ENCODE results near the gene CHCT1.
"Not testable (repeated sequence)": the region's sequence is repeated elsewhere in the genome, so short reads cannot be mapped to it uniquely, and the experiment has no call there.

The CHCT1 gene

DNA sequence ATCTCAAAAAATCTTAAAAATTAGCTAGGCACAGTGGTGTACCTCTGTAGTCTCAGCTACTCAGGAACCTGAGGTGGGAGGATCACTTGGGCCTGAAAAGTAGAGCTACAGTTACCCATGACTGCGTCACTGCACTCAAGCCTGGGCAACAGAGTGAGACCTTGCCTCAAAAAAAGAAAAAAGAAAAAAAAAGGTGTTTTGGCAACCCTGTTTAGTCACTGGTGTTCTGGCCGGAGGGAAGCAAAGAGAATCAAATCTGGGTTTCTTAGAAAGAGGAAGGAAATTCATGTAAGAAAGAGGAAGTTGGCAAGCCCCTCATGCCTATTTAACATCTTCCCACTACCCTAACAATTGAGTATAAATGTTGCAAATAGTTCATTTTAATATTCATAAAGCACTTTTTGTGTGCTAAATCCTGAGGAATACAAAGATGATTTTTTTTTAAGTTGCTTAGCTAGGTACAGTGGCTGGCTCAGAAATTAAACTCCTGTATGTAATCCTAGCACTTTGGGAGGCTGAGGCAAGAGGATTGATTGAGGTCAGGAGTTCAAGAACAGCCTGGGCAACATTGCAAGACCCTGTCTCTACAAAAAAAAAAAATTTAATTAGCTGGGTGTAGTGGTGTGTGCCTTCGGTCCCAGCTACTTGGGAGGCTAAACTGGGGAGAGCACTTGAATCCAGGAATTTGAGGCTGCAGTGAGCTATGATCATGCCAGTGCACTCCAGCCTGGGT lies 23.9 kb upstream of the CHCT1 start:
- H3K27ac ChIP-seq (ENCODE audit: low read depth, low read length), result no peak overlapping the region
- no peak overlapping the region for H3K4me3 ChIP-seq (ENCODE audit: low read depth in 1 of 2, low read length in 2 of 2)
- H3K9ac ChIP-seq (ENCODE audit: low read depth in 1 of 2, low read length in 2 of 2), result no peak overlapping the region
- no peaks in the 10 kb centered on the region for H3K27me3 ChIP-seq (ENCODE audit: control insufficient read depth in 1 of 2, insufficient read depth in 2 of 2, low read length in 2 of 2)
- H3K36me3 ChIP-seq (ENCODE audit: control insufficient read depth in 1 of 2, insufficient read depth in 2 of 2, low read length in 2 of 2), result no peaks in the 10 kb centered on the region
- H3K9me3 ChIP-seq (ENCODE audit: control insufficient read depth in 1 of 2, low read length in 2 of 2), result no peaks in the 10 kb centered on the region
- H3K4me1 ChIP-seq (ENCODE audit: control insufficient read depth in 1 of 2, insufficient read depth in 2 of 2, low read length in 2 of 2), result no peaks in the 10 kb centered on the region

DNA sequence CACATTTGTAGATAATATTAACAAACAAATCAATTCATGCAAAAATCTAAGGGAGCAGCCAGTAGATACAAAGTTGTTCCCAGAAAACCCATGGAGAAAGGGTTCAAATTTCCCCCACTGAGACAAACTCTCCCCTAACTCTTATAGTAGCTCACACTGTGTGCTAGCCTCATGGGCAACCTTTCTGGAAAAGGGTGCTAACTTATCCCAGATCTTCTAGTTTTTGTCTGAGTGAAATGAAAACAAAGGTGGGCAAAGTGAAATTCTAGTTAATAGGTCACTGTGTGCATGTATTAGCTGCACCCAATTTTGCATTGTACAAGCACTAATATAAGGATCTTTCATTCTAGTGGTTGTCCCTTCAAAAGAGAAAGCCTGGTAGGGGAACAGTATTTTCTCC lies 20.5 kb upstream of the CHCT1 start:
- Histone ChIP-seq H3K27me3 (ENCODE audit: control insufficient read depth in 1 of 2, insufficient read depth in 2 of 2, low read length in 2 of 2) (no peaks in the 10 kb centered on the region), H3K36me3 (ENCODE audit: control insufficient read depth in 1 of 2, insufficient read depth in 2 of 2, low read length in 2 of 2) (no peaks in the 10 kb centered on the region), H3K4me3 (ENCODE audit: low read depth in 1 of 2, low read length in 2 of 2) (no peak overlapping the region), H3K9ac (ENCODE audit: low read depth in 1 of 2, low read length in 2 of 2) (no peak overlapping the region), H3K27ac (ENCODE audit: low read depth, low read length) (no peak overlapping the region), H3K9me3 (ENCODE audit: control insufficient read depth in 1 of 2, low read length in 2 of 2) (no peaks in the 10 kb centered on the region), H3K4me1 (ENCODE audit: control insufficient read depth in 1 of 2, insufficient read depth in 2 of 2, low read length in 2 of 2) (no peaks in the 10 kb centered on the region)

DNA sequence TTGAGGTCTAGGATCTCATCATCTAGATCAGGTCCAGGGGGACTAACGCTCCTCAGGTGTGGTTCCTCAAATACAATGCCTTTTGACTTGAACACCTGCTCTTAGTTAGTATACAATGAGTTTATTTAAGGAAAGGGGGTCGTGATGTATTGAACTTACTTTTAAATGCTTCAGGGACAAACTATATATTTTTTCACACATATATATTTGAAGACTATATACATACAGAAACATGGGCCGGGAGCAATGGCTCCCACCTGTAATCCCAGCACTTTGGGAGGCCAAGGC lies 18.8 kb upstream of the CHCT1 start:
- Histone ChIP-seq H3K36me3 (ENCODE audit: control insufficient read depth in 1 of 2, insufficient read depth in 2 of 2, low read length in 2 of 2) (no peaks in the 10 kb centered on the region), H3K27me3 (ENCODE audit: control insufficient read depth in 1 of 2, insufficient read depth in 2 of 2, low read length in 2 of 2) (no peaks in the 10 kb centered on the region), H3K27ac (ENCODE audit: low read depth, low read length) (no peak overlapping the region), H3K9ac (ENCODE audit: low read depth in 1 of 2, low read length in 2 of 2) (no peak overlapping the region), H3K4me1 (ENCODE audit: control insufficient read depth in 1 of 2, insufficient read depth in 2 of 2, low read length in 2 of 2) (no peaks in the 10 kb centered on the region), H3K4me3 (ENCODE audit: low read depth in 1 of 2, low read length in 2 of 2) (no peak overlapping the region), H3K9me3 (ENCODE audit: control insufficient read depth in 1 of 2, low read length in 2 of 2) (no peaks in the 10 kb centered on the region)

DNA sequence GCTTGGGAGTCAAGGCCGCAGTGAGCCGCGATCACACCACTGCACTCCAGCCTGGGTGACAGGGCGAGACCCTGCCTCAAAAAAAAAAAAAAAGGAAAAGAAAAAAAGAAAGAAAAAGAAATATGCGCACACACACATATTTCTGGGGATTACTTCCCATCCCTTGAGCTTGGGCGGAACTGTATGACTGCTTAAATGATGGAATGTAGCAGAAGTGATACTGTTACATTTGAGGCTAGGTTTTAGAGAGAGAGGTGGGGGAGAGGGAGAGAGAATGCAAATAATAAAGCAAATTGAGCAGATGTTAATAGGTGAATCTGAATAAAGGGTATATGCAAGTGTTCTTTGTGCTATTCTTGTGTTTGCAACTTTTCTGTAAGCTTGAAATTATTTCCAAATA lies 18.3 kb upstream of the CHCT1 start:
- Histone ChIP-seq H3K27ac (ENCODE audit: low read depth, low read length) (no peak overlapping the region), H3K9ac (ENCODE audit: low read depth in 1 of 2, low read length in 2 of 2) (no peak overlapping the region), H3K9me3 (ENCODE audit: control insufficient read depth in 1 of 2, low read length in 2 of 2) (no peaks in the 10 kb centered on the region), H3K4me3 (ENCODE audit: low read depth in 1 of 2, low read length in 2 of 2) (no peak overlapping the region), H3K27me3 (ENCODE audit: control insufficient read depth in 1 of 2, insufficient read depth in 2 of 2, low read length in 2 of 2) (no peaks in the 10 kb centered on the region), H3K4me1 (ENCODE audit: control insufficient read depth in 1 of 2, insufficient read depth in 2 of 2, low read length in 2 of 2) (no peaks in the 10 kb centered on the region), H3K36me3 (ENCODE audit: control insufficient read depth in 1 of 2, insufficient read depth in 2 of 2, low read length in 2 of 2) (no peaks in the 10 kb centered on the region)

DNA sequence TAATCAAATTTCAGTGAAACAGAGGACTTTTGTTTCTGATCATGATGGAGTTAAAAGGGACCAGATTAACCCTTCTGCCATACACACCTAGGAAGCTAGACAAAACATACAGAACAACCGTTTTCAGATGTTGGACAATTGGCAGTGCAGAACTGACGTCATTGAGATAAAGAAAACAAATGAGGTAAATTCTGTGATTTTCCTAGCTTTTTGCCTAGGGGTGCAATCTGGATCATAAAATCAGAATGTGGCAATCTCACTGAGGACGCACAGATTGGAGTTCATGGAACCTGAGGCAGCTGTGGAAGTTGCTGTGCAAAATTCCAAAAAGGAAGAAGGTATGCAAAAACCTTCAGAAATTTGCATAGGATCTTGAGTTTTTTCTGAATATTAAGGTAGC lies 15.4 kb upstream of the CHCT1 start:
- H3K27ac ChIP-seq (ENCODE audit: low read depth, low read length), result no peak overlapping the region
- no peaks in the 10 kb centered on the region for H3K27me3 ChIP-seq (ENCODE audit: control insufficient read depth in 1 of 2, insufficient read depth in 2 of 2, low read length in 2 of 2)
- no peaks in the 10 kb centered on the region for H3K9me3 ChIP-seq (ENCODE audit: control insufficient read depth in 1 of 2, low read length in 2 of 2)
- H3K4me1 ChIP-seq (ENCODE audit: control insufficient read depth in 1 of 2, insufficient read depth in 2 of 2, low read length in 2 of 2), result no peaks in the 10 kb centered on the region
- H3K4me3 ChIP-seq (ENCODE audit: low read depth in 1 of 2, low read length in 2 of 2), result no peak overlapping the region
- no peak overlapping the region for H3K9ac ChIP-seq (ENCODE audit: low read depth in 1 of 2, low read length in 2 of 2)
- H3K36me3 ChIP-seq (ENCODE audit: control insufficient read depth in 1 of 2, insufficient read depth in 2 of 2, low read length in 2 of 2), result no peaks in the 10 kb centered on the region

DNA sequence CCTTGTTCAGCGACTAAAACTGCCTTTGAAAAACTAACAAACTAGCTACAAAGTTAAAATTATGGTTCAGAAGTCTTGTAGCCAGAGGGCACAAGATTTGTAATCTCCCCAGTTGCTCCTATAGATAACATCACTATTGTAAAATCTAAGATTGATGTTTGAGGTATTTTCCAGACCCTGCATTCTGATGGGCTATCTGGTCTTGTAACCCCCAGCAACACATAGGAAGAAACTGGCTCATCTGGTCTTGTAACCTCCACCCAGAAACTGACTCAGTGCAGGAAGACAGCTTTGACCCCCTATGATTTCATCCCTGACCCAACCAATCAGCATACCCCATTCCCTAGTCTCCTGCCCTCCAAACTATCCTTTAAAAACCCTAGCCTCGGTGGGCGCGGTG lies 12.3 kb upstream of the CHCT1 start:
- Histone ChIP-seq H3K9ac (ENCODE audit: low read depth in 1 of 2, low read length in 2 of 2) (no peak overlapping the region), H3K36me3 (ENCODE audit: control insufficient read depth in 1 of 2, insufficient read depth in 2 of 2, low read length in 2 of 2) (no peaks in the 10 kb centered on the region), H3K4me1 (ENCODE audit: control insufficient read depth in 1 of 2, insufficient read depth in 2 of 2, low read length in 2 of 2) (no peaks in the 10 kb centered on the region), H3K27ac (ENCODE audit: low read depth, low read length) (no peak overlapping the region), H3K27me3 (ENCODE audit: control insufficient read depth in 1 of 2, insufficient read depth in 2 of 2, low read length in 2 of 2) (no peaks in the 10 kb centered on the region), H3K4me3 (ENCODE audit: low read depth in 1 of 2, low read length in 2 of 2) (no peak overlapping the region), H3K9me3 (ENCODE audit: control insufficient read depth in 1 of 2, low read length in 2 of 2) (no peaks in the 10 kb centered on the region)

DNA sequence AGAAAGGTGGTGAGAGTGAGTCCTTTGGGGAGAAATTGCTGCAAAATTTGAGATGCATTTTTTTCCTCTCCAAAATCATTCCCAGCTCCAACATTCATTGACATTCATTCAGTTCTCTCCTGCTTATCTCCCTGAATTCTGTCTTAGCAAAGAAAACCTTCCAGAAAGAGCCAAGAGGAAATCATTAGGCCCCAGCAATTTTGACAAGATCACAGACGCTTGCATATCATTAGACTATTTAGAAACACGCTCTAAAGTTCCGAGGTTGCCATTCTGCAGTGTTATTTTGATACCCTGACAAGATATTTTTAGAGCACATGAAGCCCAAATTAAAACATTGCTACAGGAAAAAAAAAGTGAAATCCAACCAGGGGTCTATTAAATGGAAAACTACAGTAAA lies 9.6 kb upstream of the CHCT1 start:
- H3K4me3 ChIP-seq (ENCODE audit: low read depth in 1 of 2, low read length in 2 of 2), result no peak overlapping the region
- no peaks in the 10 kb centered on the region for H3K4me1 ChIP-seq (ENCODE audit: control insufficient read depth in 1 of 2, insufficient read depth in 2 of 2, low read length in 2 of 2)
- H3K27me3 ChIP-seq (ENCODE audit: control insufficient read depth in 1 of 2, insufficient read depth in 2 of 2, low read length in 2 of 2), result no peaks in the 10 kb centered on the region
- H3K36me3 ChIP-seq (ENCODE audit: control insufficient read depth in 1 of 2, insufficient read depth in 2 of 2, low read length in 2 of 2), result no peaks in the 10 kb centered on the region
- no peak overlapping the region for H3K27ac ChIP-seq (ENCODE audit: low read depth, low read length)
- H3K9me3 ChIP-seq (ENCODE audit: control insufficient read depth in 1 of 2, low read length in 2 of 2), result no peaks in the 10 kb centered on the region
- H3K9ac ChIP-seq (ENCODE audit: low read depth in 1 of 2, low read length in 2 of 2), result no peak overlapping the region

DNA sequence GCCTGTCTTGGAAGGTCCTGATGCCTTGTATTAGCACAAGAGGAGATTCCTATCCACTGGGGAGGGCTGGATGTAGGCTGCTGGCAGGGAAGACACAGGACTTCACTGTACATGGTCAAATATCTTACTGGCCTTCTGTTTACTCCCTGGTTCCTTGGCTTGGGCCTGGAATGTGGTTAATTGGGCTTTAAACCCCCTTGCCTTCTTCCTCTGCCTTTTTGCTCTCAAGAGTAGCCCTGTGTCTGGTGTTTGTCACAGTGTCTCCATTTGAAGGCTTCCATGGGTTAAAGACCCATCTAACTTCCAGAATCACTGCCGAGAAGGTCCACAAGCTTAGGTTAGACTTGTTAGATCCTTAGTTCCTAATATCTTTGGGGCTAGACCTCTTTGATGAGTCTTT lies 7.1 kb upstream of the CHCT1 start:
- Histone ChIP-seq H3K9me3 (ENCODE audit: control insufficient read depth in 1 of 2, low read length in 2 of 2) (no peaks in the 10 kb centered on the region), H3K4me3 (ENCODE audit: low read depth in 1 of 2, low read length in 2 of 2) (no peak overlapping the region), H3K27ac (ENCODE audit: low read depth, low read length) (no peak overlapping the region), H3K27me3 (ENCODE audit: control insufficient read depth in 1 of 2, insufficient read depth in 2 of 2, low read length in 2 of 2) (no peaks in the 10 kb centered on the region), H3K4me1 (ENCODE audit: control insufficient read depth in 1 of 2, insufficient read depth in 2 of 2, low read length in 2 of 2) (no peaks in the 10 kb centered on the region), H3K36me3 (ENCODE audit: control insufficient read depth in 1 of 2, insufficient read depth in 2 of 2, low read length in 2 of 2) (no peaks in the 10 kb centered on the region), H3K9ac (ENCODE audit: low read depth in 1 of 2, low read length in 2 of 2) (no peak overlapping the region)

DNA sequence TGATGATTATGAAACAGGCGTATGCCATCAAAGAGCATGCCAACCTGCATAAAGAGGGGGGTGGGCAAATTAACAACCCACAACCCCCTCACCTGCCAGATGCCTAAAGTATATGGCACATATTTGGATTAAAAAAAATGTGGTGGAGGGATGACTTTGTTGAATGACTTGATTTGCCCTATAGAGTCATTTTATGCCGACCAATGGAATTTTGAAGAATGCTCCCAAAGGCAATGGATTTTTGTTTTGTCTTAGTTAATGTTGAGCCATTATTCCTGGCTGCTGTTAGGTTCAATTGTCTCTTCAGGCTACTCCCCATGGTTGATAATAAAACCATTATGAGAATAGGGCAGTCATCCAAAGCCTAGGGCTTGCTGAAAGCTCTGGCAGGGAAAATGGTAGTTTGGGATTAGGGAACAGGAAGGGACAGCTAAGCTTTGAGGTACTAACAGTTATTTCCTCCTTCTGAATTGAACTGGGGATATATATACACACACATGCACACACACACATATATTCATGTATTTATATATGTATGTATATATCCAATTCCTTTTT lies 5.8 kb upstream of the CHCT1 start:
- no peaks in the 10 kb centered on the region for H3K27me3 ChIP-seq (ENCODE audit: control insufficient read depth in 1 of 2, insufficient read depth in 2 of 2, low read length in 2 of 2)

DNA sequence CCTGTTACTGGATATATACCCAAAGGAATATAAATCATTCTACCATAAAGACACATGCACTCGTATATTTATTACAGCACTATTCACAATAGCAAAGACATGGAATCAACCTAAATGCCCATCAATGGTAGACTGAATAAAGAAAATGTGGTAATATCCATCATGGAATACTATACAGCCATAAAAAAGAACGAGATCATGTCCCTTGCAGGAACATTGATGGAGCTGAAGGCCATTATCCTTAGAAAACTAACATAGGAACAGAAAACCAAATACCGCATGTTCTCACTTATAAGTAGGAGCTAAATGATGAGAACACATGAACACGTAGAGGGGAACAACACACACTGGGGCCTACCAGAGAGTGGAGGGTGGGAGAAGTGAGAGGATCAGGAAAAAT lies 3.3 kb upstream of the CHCT1 start:
- H3K36me3 ChIP-seq (ENCODE audit: control insufficient read depth in 1 of 2, insufficient read depth in 2 of 2, low read length in 2 of 2); H3K9me3 ChIP-seq (ENCODE audit: control insufficient read depth in 1 of 2, low read length in 2 of 2); H3K9ac ChIP-seq (ENCODE audit: low read depth in 1 of 2, low read length in 2 of 2); H3K27ac ChIP-seq (ENCODE audit: low read depth, low read length); H3K4me1 ChIP-seq (ENCODE audit: control insufficient read depth in 1 of 2, insufficient read depth in 2 of 2, low read length in 2 of 2); H3K27me3 ChIP-seq (ENCODE audit: control insufficient read depth in 1 of 2, insufficient read depth in 2 of 2, low read length in 2 of 2); H3K4me3 ChIP-seq (ENCODE audit: low read depth in 1 of 2, low read length in 2 of 2): not testable (repeated sequence)

More for the DNA sequence above, 5.8 kb upstream of the CHCT1 start:
- H3K9me3 ChIP-seq (ENCODE audit: control insufficient read depth in 1 of 2, low read length in 2 of 2), result no peaks in the 10 kb centered on the region
- H3K9ac ChIP-seq (ENCODE audit: low read depth in 1 of 2, low read length in 2 of 2), result no peak overlapping the region
- H3K4me1 ChIP-seq (ENCODE audit: control insufficient read depth in 1 of 2, insufficient read depth in 2 of 2, low read length in 2 of 2), result peaks cover 0 to 4% of the 10 kb centered on the region in 2 donors
- no peak overlapping the region for H3K4me3 ChIP-seq (ENCODE audit: low read depth in 1 of 2, low read length in 2 of 2)
- no peaks in the 10 kb centered on the region for H3K36me3 ChIP-seq (ENCODE audit: control insufficient read depth in 1 of 2, insufficient read depth in 2 of 2, low read length in 2 of 2)
- H3K27ac ChIP-seq (ENCODE audit: low read depth, low read length), result no peak overlapping the region

DNA sequence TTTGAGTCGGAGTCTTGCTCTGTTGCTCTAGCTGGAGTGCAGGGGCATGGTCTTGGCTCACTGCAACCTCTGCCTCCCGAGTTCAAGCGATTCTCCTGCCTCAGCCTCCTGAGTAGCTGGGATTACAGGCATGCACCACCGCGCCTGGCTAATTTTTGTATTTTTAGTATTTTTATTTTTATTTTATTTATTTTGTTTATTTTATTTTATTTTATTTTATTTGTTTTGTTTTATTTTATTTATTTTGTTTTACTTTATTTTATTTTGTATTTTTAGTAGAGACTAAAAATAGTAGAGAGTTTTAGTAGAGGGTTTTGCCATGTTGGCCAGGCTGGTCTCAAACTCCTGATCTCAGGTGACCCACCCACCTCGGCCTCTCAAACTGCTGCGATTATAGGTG lies 2.4 kb upstream of the CHCT1 start:
- not testable (repeated sequence) for H3K4me1 ChIP-seq (ENCODE audit: control insufficient read depth in 1 of 2, insufficient read depth in 2 of 2, low read length in 2 of 2); H3K36me3 ChIP-seq (ENCODE audit: control insufficient read depth in 1 of 2, insufficient read depth in 2 of 2, low read length in 2 of 2); H3K27ac ChIP-seq (ENCODE audit: low read depth, low read length); H3K9ac ChIP-seq (ENCODE audit: low read depth in 1 of 2, low read length in 2 of 2); H3K27me3 ChIP-seq (ENCODE audit: control insufficient read depth in 1 of 2, insufficient read depth in 2 of 2, low read length in 2 of 2); H3K4me3 ChIP-seq (ENCODE audit: low read depth in 1 of 2, low read length in 2 of 2); H3K9me3 ChIP-seq (ENCODE audit: control insufficient read depth in 1 of 2, low read length in 2 of 2)

Data from duodenal mucosa (tissue), 2 donors.